OCI-LY7 (cell line): ENCODE data around the gene ANP32E. TPM values are rescaled to one million over a fixed set of nuclear protein-coding genes. Genes with fewer than 3 reads are reported as not detected.

Experiments used
- BruUV-seq: library from RNA; stranded (reverse); fragments of 400-500 nt; replicated peaks from 2 replicates; lab custom pipeline; 2021; lab: Mats Ljungman, UMichigan
- CTCF ChIA-PET: fragments of 300-600 bp; sonication (Branson Sonifier 250); formaldehyde crosslinking; loops from one replicate; lab custom pipeline; 2022; ENCODE audit warnings: antibody characterized with exemption; ENCODE audit not compliant: unreplicated experiment; lab: Charles Lee
- POLR2A ChIA-PET: fragments of 300-600 bp; sonication (Branson Sonifier 250); formaldehyde crosslinking; loops from one replicate; lab custom pipeline; 2022; ENCODE audit warnings: antibody characterized with exemption; lab: Charles Lee
- DNase-seq: peaks from one replicate; pipeline ENCODE4 v3.0.0-alpha.2; 2015; ENCODE audit warnings: low spot score
- H2AFZ ChIP-seq: fragments of 200-600 bp; sonication (generic), shearing (Covaris generic); 2 replicates; pipeline ENCODE4 v1.6.1; 2014; ENCODE audit warnings: mild to moderate bottlenecking, antibody characterized with exemption, low read length, moderate library complexity
- H3K27ac ChIP-seq: fragments of 200-600 bp; sonication (generic); 2 replicates; pipeline ENCODE4 v1.5.1; 2014; ENCODE audit warnings: mixed run types, low read depth, mild to moderate bottlenecking, moderate library complexity, low read length, inconsistent platforms; ENCODE audit not compliant: poor library complexity, severe bottlenecking
- H3K36me3 ChIP-seq: fragments of 200-600 bp; sonication (generic); 2 replicates; pipeline ENCODE4 v1.6.1; 2014; ENCODE audit warnings: mild to moderate bottlenecking, antibody characterized with exemption, low read length, moderate library complexity, mixed read lengths; ENCODE audit not compliant: insufficient read depth
- H3K4me1 ChIP-seq: fragments of 200-600 bp; sonication (generic); 2 replicates; pipeline ENCODE4 v1.5.1; 2014; ENCODE audit warnings: mild to moderate bottlenecking, low read length; ENCODE audit not compliant: insufficient read depth, poor library complexity, severe bottlenecking
- H3K4me2 ChIP-seq: fragments of 200-600 bp; sonication (generic); 2 replicates; pipeline ENCODE4 v1.6.1; 2014; ENCODE audit warnings: mild to moderate bottlenecking, low read length
- H3K4me3 ChIP-seq: fragments of 200-600 bp; sonication (generic); 2 replicates; pipeline ENCODE4 v1.5.1; 2014; ENCODE audit warnings: mild to moderate bottlenecking, low read depth, low read length; ENCODE audit not compliant: poor library complexity, severe bottlenecking
- H3K79me2 ChIP-seq: fragments of 200-600 bp; sonication (generic); 2 replicates; pipeline ENCODE4 v1.6.1; 2016; ENCODE audit warnings: low read depth, mild to moderate bottlenecking, low read length, moderate library complexity, mixed read lengths; ENCODE audit not compliant: insufficient read depth
- H3K9me2 ChIP-seq: fragments of 200-600 bp; sonication (generic); 2 replicates; pipeline ENCODE4 v1.6.1; 2016; ENCODE audit warnings: mild to moderate bottlenecking, low read length, mixed read lengths; ENCODE audit not compliant: insufficient read depth
- H3K9me3 ChIP-seq: fragments of 200-600 bp; sonication (generic); 2 replicates; pipeline ENCODE4 v1.6.1; 2014; ENCODE audit warnings: mild to moderate bottlenecking, mixed run types, low read length, mixed read lengths
- H4K20me1 ChIP-seq: fragments of 200-600 bp; sonication (generic); 2 replicates; pipeline ENCODE4 v1.6.1; 2014; ENCODE audit warnings: mild to moderate bottlenecking, antibody characterized with exemption, low read length, moderate library complexity, mixed read lengths; ENCODE audit not compliant: insufficient read depth
- EZH2phosphoT487 ChIP-seq: fragments of 200-600 bp; sonication (generic); IDR thresholded peaks from 2 replicates; pipeline ENCODE4 v1.6.1; 2018; ENCODE audit warnings: low read depth, borderline replicate concordance, mild to moderate bottlenecking, mixed run types, antibody characterized with exemption, low read length, moderate library complexity, mixed read lengths
- intact Hi-C: fragments of 100-400 bp; cut with micrococcal nuclease; formaldehyde crosslinking; loops from one replicate; pipeline ENCODE4 v1.10.0; 2022; ENCODE audit not compliant: unreplicated experiment
- small RNA-seq: library from RNA; depleted of rRNA; stranded (forward); fragments of <200 nt; gene quantifications from one replicate; pipeline ENCODE3, GENCODE V24; 2014
- total RNA-seq, 2 experiments: library from RNA; depleted of rRNA in 1 of 2; stranded (reverse); fragments of >200 nt in 1 of 2; shearing (Covaris generic) in 1 of 2; gene quantifications; 2 replicates each; pipeline ENCODE4 v1.2.3, GENCODE V29; 2014 to 2022
- TF ChIP-seq, protein P1 (sequence below): fragments of 200-600 bp; sonication (generic); conservative IDR thresholded peaks from 2 replicates; pipeline ENCODE4 v1.5.1; 2014; ENCODE audit warnings: mild to moderate bottlenecking, antibody characterized with exemption, low read length, moderate library complexity, mixed read lengths

Gene ANP32E
- total RNA-seq, 2 experiments from 2014 or later = 52.8 to 152 TPM

DNA sequence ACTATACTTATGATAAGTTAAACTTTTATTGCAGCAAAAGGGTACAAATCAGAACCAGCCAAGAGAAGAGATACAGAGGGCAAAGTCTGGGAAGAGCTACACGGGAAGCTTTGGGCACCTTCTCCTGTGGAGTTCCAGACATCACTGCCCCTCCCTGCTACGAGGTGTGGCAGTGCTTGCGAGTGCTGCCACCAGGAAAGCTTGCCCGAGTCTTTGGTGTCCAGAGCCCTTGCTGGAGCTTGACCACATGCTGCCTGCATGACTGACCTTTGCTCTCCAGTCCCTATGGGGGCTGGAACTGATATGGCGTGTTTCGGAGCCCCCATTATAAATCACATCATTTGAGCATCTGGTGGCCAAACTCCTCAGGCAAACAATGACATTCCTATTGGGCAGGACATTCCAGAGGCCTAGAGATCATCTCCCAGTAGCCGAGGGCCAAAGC is 62.7 kb downstream of the ANP32E start:
- H3K4me3 ChIP-seq = no peak overlapping the region
- no TSS peak for BruUV-seq
- TF ChIP-seq EZH2phosphoT487 = no peak
- no peaks in the 10 kb centered on the region for H4K20me1 ChIP-seq
- no peaks in the 10 kb centered on the region for H3K36me3 ChIP-seq
- CTCF ChIA-PET = no interaction called here
- no peaks in the 10 kb centered on the region for H3K79me2 ChIP-seq
- POLR2A ChIA-PET = no interaction called here
- no peaks in the 10 kb centered on the region for H3K9me3 ChIP-seq
- no peak for DNase-seq
- H3K9me2 ChIP-seq = no peaks in the 10 kb centered on the region
- H3K4me2 ChIP-seq = no peak overlapping the region
- no peak overlapping the region for H3K27ac ChIP-seq
- H2AFZ ChIP-seq = no peak overlapping the region
- no peaks in the 10 kb centered on the region for H3K4me1 ChIP-seq
- intact Hi-C loops = no loop called here

DNA sequence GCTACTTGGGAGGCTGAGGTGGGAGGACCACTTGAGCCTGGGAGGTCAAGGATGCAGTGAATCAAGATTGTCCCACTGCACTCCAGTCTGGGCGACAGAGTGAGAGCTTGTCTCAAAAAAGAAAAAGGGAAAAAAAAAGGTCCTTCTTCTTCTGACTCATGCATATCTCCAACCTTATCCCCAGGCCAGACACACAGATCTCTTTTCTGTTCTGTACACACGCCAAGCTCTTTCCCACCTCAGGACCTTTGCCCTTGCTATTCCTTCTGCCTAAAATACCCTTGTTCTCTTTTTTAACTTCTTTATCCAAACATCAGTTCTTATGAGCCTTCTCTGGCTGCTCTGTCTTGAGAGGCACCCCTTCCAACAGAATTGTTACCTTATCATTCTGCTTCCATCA is 64.1 kb downstream of the ANP32E start:
- Histone ChIP-seq H3K9me2 (no peaks in the 10 kb centered on the region), H3K79me2 (no peaks in the 10 kb centered on the region), H3K4me2 (no peak overlapping the region), H3K4me3 (no peak overlapping the region), H3K9me3 (no peaks in the 10 kb centered on the region), H3K36me3 (no peaks in the 10 kb centered on the region), H3K27ac (no peak overlapping the region), H3K4me1 (no peaks in the 10 kb centered on the region), H2AFZ (no peak overlapping the region), H4K20me1 (no peaks in the 10 kb centered on the region)
- no TSS peak for BruUV-seq
- no peak for DNase-seq
- CTCF ChIA-PET = no interaction called here
- POLR2A ChIA-PET = interaction anchor here (1.5 kb wide), 1 partner anchor 23 kb away, joined by 4 read pairs; no protein-coding TSS in a partner anchor
- intact Hi-C loops = no loop called here
- TF ChIP-seq, protein P1, sequence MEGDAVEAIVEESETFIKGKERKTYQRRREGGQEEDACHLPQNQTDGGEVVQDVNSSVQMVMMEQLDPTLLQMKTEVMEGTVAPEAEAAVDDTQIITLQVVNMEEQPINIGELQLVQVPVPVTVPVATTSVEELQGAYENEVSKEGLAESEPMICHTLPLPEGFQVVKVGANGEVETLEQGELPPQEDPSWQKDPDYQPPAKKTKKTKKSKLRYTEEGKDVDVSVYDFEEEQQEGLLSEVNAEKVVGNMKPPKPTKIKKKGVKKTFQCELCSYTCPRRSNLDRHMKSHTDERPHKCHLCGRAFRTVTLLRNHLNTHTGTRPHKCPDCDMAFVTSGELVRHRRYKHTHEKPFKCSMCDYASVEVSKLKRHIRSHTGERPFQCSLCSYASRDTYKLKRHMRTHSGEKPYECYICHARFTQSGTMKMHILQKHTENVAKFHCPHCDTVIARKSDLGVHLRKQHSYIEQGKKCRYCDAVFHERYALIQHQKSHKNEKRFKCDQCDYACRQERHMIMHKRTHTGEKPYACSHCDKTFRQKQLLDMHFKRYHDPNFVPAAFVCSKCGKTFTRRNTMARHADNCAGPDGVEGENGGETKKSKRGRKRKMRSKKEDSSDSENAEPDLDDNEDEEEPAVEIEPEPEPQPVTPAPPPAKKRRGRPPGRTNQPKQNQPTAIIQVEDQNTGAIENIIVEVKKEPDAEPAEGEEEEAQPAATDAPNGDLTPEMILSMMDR = no peak
- no peak for TF ChIP-seq EZH2phosphoT487

DNA sequence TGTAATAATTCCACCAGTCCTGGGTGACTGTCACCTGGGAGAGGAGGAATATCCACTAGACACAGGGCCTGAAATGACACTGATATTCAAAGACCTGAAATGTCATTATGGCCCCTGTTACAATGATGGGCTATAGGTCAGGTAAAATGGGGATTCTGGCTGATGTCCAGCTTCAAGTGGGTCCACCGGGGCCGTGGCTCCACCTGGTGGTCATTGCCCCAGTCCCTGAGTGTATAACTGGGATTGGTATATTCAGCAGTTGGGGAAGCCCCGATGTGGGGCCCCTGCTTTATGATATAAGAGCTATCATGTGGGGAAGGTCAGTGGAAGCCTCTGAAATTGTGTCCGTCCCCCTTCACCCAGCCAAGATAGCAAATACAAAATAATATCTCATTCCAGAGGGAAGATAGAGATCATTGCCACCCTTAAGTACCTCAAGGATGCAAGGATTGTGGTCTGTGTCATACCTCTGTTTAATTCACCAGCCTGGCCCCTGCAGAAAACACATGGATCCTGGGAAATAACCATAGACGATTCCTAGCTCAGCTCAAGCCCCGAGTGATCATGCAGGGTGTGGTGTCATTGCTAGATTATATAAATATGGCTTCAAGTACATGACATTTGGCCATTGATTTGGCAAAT is 66.8 kb downstream of the ANP32E start:
- Histone ChIP-seq H3K36me3 (no peaks in the 10 kb centered on the region), H3K27ac (no peak overlapping the region), H3K4me3 (no peak overlapping the region), H2AFZ (no peak overlapping the region), H3K4me1 (peaks cover 22% of the 10 kb centered on the region), H3K9me3 (no peaks in the 10 kb centered on the region), H4K20me1 (no peaks in the 10 kb centered on the region), H3K4me2 (no peak overlapping the region), H3K9me2 (no peaks in the 10 kb centered on the region), H3K79me2 (no peaks in the 10 kb centered on the region)
- ChIA-PET CTCF (interaction anchor here (1.1 kb wide), 1 partner anchor 18 kb away, joined by 3 read pairs; no protein-coding TSS in a partner anchor), POLR2A (interaction anchor here (1.0 kb wide), 1 partner anchor 96 kb away, joined by 7 read pairs; no protein-coding TSS in a partner anchor)
- no TSS peak for BruUV-seq
- TF ChIP-seq, protein P1 = peak; percentile 90
- TF ChIP-seq EZH2phosphoT487 = no peak
- peak; percentile 68 for DNase-seq
- intact Hi-C loops = loop anchor here (1.0 to 10.0 kb wide), 3 partner anchors 117 to 284 kb away; a partner anchor contains a TSS

Small RNA genes lying within 50 kb of the gene (small RNA-seq; reads per million reads assigned to genes)
- not detected for gene RN7SL480P
- 2.2 reads per million, percentile 80 among the genes with 10 or more reads in this experiment for gene RNU2-17P

Other genes with a start within 250 kb of the ANP32E start
- 1.6 and 1.7 TPM in 2 replicates for gene OTUD7B, start 225.4 kb downstream of the ANP32E start, total RNA-seq (2014; rRNA removed; shearing (Covaris generic))
- 4.3 and 4.8 TPM in 2 replicates for gene OTUD7B, start 225.4 kb downstream of the ANP32E start, total RNA-seq (2022)
- 38.9 and 40.2 TPM in 2 replicates for gene VPS45, start 168.3 kb downstream of the ANP32E start, total RNA-seq (2014; rRNA removed; shearing (Covaris generic))
- 54.4 and 58.2 TPM in 2 replicates for gene VPS45, start 168.3 kb downstream of the ANP32E start, total RNA-seq (2022)
- 122 and 127 TPM in 2 replicates for gene PLEKHO1, start 86.2 kb downstream of the ANP32E start, total RNA-seq (2014; rRNA removed; shearing (Covaris generic))
- 75.5 and 82.4 TPM in 2 replicates for gene PLEKHO1, start 86.2 kb downstream of the ANP32E start, total RNA-seq (2022)
- not detected in 2 replicates for gene CA14, start 21.7 kb upstream of the ANP32E start, total RNA-seq (2014; rRNA removed; shearing (Covaris generic))
- not detected in 2 replicates for gene CA14, start 21.7 kb upstream of the ANP32E start, total RNA-seq (2022)
- 83.3 and 113 TPM in 2 replicates for gene APH1A, start 32.9 kb upstream of the ANP32E start, total RNA-seq (2014; rRNA removed; shearing (Covaris generic))
- gene APH1A, start 32.9 kb upstream of the ANP32E start, total RNA-seq (2022) = 122 and 124 TPM in 2 replicates
- 0.44 TPM in 1 of 2 replicates, not detected in the other for gene C1orf54, start 36.7 kb upstream of the ANP32E start, total RNA-seq (2014; rRNA removed; shearing (Covaris generic))
- 0.61 and 1.5 TPM in 2 replicates for gene C1orf54, start 36.7 kb upstream of the ANP32E start, total RNA-seq (2022)
- not detected in 2 replicates for gene CIART, start 46.4 kb upstream of the ANP32E start, total RNA-seq (2014; rRNA removed; shearing (Covaris generic))
- gene CIART, start 46.4 kb upstream of the ANP32E start, total RNA-seq (2022) = 0.63 and 0.68 TPM in 2 replicates
- gene MRPS21, start 57.7 kb upstream of the ANP32E start, total RNA-seq (2014; rRNA removed; shearing (Covaris generic)) = 64.8 and 80.0 TPM in 2 replicates
- gene MRPS21, start 57.7 kb upstream of the ANP32E start, total RNA-seq (2022) = 74.2 and 75.5 TPM in 2 replicates
- gene PRPF3, start 85.4 kb upstream of the ANP32E start, total RNA-seq (2014; rRNA removed; shearing (Covaris generic)) = 46.6 and 49.2 TPM in 2 replicates
- gene PRPF3, start 85.4 kb upstream of the ANP32E start, total RNA-seq (2022) = 77.7 and 77.8 TPM in 2 replicates
- 12.7 and 17.0 TPM in 2 replicates for gene RPRD2, start 128.0 kb upstream of the ANP32E start, total RNA-seq (2014; rRNA removed; shearing (Covaris generic))
- gene RPRD2, start 128.0 kb upstream of the ANP32E start, total RNA-seq (2022) = 38.6 and 39.7 TPM in 2 replicates